Cardiac septum (tissue), 1 donor: ENCODE measurements around the gene HMGXB3. TPM values are rescaled to one million over a fixed set of nuclear protein-coding genes. Genes with fewer than 3 reads are reported as not detected.
"Not testable (repeated sequence)": the region's sequence is repeated elsewhere in the genome, so short reads cannot be mapped to it uniquely, and the experiment has no call there.

ENCODE experiments used
- DNase-seq: peaks from one replicate; pipeline ENCODE4 v3.0.0-alpha.2; 2020; ENCODE audit warnings: low spot score
- intact Hi-C: fragments of 100-400 bp; cut with DNase I; formaldehyde crosslinking; loops from one replicate; pipeline ENCODE4 v1.14.0; 2022
- total RNA-seq: library from RNA; stranded (reverse); fragmentation: NEBNext Ultra II Directional; extraction: Animal tissue kit (Norgen Biotek cat#: 25700); gene quantifications from one replicate; pipeline ENCODE4 v1.2.1, GENCODE V29; 2021
- donor health status: DM: no; HTN: no; CAD: no.

Gene HMGXB3
- total RNA-seq, 1 donor from 2014 or later, result 17.6 TPM

GRCh38 chr5:150016537-150016936 is 16.0 kb downstream of the HMGXB3 start:
- intact Hi-C loops, result no loop called here
- no peak for DNase-seq

GRCh38 chr5:150017226-150018005 is 16.9 kb downstream of the HMGXB3 start:
- no peak for DNase-seq
- intact Hi-C loops, result no loop called here

DNA sequence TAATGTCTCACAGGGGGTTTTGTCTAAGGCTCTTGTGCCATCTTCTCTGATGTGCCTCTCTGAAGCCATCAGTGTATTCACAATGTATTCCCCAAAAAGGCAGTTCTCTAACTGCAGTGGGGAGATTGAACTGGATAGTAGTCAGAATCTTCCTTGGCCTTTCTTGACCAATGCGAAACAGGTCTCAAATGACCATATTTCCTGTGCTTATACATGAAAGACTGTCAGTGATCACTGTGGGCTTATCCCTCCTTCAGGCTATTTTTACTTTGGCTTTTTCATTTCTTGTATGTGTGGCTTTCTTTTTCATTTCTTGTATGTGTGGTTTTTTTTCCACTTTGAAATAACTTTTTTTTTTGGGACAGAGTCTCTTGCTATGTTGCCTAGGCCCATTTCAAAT is 19.7 kb downstream of the HMGXB3 start:
- no peak for DNase-seq
- intact Hi-C loops, result no loop called here

- no peak for DNase-seq
- intact Hi-C loops, result no loop called here
These were observed 21.1 kb downstream of the HMGXB3 start for GRCh38 chr5:150021491-150022157.

DNA sequence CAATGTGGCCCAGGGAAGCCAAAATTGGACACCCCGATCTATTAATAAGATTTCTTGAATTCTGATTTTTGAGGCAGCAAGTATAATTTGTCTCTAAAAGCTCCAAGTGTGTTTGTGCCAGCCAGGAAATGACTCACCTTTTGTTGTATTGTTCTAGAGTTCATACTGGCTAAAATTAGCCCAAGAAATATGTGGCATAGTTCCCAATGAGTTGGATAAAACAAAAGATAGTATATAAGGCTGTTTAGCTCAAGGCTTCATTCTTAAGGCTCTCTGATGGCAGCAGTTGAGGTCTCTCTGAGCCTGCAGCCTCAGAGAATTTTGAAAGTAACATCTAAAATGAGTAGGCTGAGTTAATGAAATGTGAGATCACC is 21.6 kb downstream of the HMGXB3 start:
- intact Hi-C loops, result no loop called here
- no peak for DNase-seq

- DNase-seq, result no peak
- intact Hi-C loops, result no loop called here
These were observed 22.1 kb downstream of the HMGXB3 start for GRCh38 chr5:150022681-150023080.

DNA sequence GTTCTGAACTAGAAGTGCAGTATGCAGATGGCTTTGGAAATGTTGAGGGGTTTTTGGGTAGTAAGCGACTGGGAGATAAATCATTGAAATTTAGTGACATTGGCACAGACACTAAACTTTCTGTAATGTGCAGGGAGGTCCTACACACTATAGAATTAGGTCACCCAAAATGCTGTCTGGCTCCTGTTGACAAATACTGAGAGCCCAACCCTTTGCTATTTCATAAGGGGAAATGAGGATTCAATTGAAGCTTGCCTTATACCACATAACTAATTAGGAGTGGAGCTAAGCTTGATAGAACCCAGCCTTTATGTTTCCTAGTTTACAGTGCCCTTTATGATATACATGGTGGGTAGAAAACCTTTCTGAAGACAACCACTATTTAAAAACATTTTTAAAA is 22.6 kb downstream of the HMGXB3 start:
- DNase-seq, result no peak
- intact Hi-C loops, result no loop called here

DNA sequence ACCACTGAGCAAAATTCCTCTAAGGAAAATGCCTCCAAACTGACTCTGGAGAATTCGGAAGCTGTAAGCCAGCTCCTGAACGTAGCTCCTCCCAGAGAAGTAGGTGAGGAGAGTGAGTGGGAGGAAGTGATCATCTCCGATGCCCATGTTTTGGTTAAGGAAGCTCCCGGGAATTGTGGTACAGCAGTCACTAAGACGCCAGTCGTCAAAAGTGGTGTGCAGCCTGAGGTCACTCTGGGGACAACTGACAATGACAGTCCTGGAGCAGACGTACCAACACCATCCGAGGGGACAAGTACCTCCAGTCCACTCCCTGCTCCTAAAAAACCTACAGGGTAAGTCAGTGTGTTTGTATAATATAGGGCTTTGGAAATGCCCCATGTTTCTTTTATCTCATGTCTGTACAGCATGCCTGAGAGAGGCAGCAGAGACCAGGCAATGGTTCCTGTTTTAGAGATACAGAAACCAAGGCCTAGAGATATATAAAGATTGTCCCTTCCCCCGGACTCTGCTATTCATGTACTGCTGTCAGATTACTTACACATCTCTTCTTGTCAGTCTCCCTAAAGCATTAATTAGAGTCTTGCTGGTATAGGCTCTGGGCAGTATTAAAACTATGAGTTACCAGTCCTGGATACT is 23.9 kb downstream of the HMGXB3 start:
- DNase-seq, result no peak
- intact Hi-C loops, result loop anchor here (2.0 kb wide), 1 partner anchor 194 kb away; no protein-coding TSS in a partner anchor

- no peak for DNase-seq
- intact Hi-C loops, result no loop called here
These were observed 26.2 kb downstream of the HMGXB3 start for GRCh38 chr5:150026682-150027172.

DNA sequence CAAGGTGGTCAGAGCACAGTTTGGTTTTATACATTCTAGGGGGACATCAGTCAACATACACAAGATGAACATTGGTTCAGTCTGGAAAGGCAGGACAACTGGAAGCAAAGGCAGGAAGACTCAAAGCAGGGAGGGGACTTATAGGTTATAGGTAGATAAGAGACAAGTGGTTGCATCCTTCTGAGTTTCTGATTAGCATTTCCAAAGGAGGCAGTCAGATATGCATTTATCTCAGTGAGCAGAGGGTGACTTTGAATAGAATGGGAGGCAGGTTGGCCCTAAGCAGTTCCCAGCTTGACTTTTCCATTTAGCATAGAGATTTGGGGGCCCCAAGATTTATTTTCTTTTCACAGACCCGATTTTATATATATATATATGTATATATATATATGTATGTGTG is 27.5 kb downstream of the HMGXB3 start:
- DNase-seq, intact Hi-C loops: not testable (repeated sequence)

- intact Hi-C loops, result no loop called here
- no peak for DNase-seq
These were observed 32.8 kb downstream of the HMGXB3 start for GRCh38 chr5:150033334-150033733.

- intact Hi-C loops, result no loop called here
These were observed 34.1 kb downstream of the HMGXB3 start for GRCh38 chr5:150034662-150035061.

DNA sequence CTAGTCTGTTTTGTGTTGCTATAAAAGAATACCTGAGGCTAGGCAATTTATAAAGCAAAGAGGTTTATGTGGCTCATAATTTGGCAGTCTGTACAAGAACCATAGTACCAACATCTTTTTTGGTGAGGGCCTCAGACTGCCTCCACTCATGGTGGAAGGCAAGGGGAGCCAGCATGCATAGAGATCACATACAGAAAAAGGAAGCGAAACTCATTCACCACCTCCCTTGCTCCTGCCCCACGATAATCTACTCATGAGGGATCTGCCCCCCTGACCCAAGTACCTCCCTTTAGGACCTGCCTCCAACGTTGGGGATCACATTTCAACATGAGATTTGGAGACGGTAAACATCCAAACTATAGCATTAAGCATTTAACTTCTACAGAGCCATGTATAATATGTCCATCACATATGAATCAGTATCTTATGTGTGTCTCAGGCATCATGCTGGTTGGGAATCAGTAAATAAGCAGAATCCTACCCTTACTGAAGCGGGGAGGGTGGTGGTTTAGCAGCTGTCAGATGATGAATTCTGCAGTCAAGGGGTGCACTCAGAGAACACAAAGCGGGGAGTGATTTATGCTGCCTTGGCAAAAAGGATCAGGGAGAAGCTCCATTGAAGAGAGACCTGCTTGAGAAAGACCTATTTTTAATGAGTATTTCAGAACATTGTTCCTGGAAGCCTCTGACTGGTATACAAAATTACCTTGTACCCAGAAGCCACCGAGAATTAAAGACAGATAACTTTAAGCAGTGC is 34.8 kb downstream of the HMGXB3 start:
- DNase-seq, result no peak
- intact Hi-C loops, result no loop called here

More at GRCh38 chr5:150034662-150035061, 34.1 kb downstream of the HMGXB3 start:
- no peak for DNase-seq

- DNase-seq, result no peak
- intact Hi-C loops, result no loop called here
These were observed 36.0 kb downstream of the HMGXB3 start for GRCh38 chr5:150036513-150036912.

DNA sequence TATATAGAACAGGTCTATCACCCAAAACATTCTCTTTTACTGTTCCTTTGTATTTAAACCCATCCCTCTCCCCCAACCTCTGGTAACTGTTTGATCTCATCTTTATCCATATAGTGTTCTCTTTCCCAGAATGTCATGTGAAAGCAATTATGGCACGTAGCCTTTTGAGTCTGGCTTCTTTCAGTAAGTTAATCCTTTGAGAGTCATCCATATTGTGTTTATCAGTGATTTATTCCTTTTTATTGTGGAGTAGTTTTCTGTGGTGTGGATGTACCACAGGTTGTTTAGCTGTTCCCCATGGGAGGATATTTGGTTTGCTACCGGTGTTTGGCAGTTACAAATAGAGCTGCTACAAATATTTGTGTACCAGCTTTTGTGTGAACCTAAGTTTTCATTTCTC is 38.0 kb downstream of the HMGXB3 start:
- intact Hi-C loops, result no loop called here
- no peak for DNase-seq

- intact Hi-C loops, result no loop called here
- DNase-seq, result no peak
These were observed 41.9 kb downstream of the HMGXB3 start for GRCh38 chr5:150042459-150042858.

DNA sequence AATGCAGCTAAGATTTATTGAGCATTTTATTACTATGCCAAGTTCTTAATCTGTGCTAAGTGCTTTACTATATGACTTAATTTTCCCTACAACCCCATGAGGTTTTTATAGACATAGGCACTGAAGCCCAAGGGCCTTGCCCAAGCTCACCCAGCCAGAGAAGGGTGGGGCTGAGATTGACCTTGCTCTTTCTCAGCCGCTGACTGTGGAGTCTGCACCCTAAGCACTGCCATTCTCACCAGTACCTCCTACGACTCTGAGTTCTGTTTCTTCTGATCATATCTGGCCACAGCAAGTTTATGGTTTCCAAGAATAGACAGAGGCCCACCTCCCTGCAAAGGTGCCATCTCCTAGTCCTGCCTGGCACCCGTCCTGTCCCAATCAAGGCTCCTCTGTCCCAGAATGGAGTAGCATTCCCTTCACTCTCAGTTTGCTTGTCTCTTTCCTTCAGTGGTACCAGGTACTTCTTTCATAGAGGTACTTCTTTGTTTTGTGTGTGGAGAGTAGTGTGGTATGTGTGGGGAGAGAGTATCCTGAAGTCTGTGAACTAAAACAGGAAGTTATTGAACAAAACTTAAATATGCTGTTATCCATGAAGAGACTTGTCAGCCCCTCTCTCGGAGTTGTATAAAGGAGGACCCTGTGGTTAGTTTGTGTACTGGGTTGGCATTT is 43.3 kb downstream of the HMGXB3 start:
- intact Hi-C loops, result no loop called here
- no peak for DNase-seq

- intact Hi-C loops, result no loop called here
- no peak for DNase-seq
These were observed 43.8 kb downstream of the HMGXB3 start for GRCh38 chr5:150044329-150044681.

GRCh38 chr5:150044712-150045111 is 44.2 kb downstream of the HMGXB3 start:
- DNase-seq, result no peak
- intact Hi-C loops, result no loop called here
